ENCODE results near the gene EMP1.

The EMP1 gene

GRCh38 chr12:13210236-13211190 lies 14.0 kb downstream of the EMP1 start:
- intact Hi-C loops (cut with DNase I; ENCODE audit: low total_unique reads), result loop anchor here (5.0 to 10.0 kb wide), 4 partner anchors 113 to 376 kb away; no protein-coding TSS in a partner anchor
- no peaks in the 10 kb centered on the region for H3K27me3 ChIP-seq
- TF ChIP-seq CTCF (IDR thresholded peaks at IDR 0.05), result no peak
- peaks cover 0 to 27% (median 20%) of the 10 kb centered on the region in 4 donors for H3K4me1 ChIP-seq
- H3K9me3 ChIP-seq, result no peaks in the 10 kb centered on the region
- H3K36me3 ChIP-seq, result peaks cover 0 to 37% (median 35%) of the 10 kb centered on the region in 3 donors
- no peak for DNase-seq
- no peak overlapping the region for H3K27ac ChIP-seq
- no peak overlapping the region for H3K4me3 ChIP-seq

DNA sequence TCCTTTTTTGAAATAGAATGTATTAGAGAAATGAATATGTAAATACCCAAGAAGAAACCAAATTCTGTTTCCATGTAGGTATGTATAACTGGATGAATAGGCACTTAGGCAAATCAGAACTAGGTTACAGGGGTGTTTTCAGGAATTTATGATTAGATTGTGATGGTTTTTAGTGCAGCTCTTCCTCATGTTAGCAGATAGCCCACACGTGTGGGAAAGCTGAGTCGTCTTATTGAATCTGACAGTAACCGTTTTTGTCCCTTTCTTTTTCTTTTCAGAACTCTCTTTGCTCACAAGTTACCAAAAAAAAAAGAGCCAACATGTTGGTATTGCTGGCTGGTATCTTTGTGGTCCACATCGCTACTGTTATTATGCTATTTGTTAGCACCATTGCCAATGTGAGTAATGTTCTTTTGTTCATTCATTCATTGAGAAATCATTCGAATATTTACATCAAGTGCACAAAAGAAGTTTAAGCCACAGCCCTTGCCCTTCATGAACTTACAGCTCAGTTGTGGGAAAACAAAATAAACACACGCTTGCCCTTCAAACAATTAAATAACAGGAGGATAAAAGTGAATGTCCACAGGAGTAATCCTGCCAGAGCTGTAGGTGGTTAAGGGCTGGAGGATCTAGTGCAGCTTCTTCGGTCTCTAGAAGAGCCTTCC lies 14.8 kb downstream of the EMP1 start:
- no peak for DNase-seq
- Histone ChIP-seq H3K27me3 (no peaks in the 10 kb centered on the region), H3K36me3 (peaks cover 0 to 45% (median 43%) of the 10 kb centered on the region in 3 donors), H3K4me3 (no peak overlapping the region), H3K4me1 (peaks cover 0 to 21% (median 16%) of the 10 kb centered on the region in 4 donors), H3K27ac (no peak overlapping the region), H3K9me3 (no peaks in the 10 kb centered on the region)
- no peak for TF ChIP-seq CTCF (IDR thresholded peaks at IDR 0.05)
- intact Hi-C loops (cut with DNase I; ENCODE audit: low total_unique reads), result loop anchor here (5.0 to 10.0 kb wide), 4 partner anchors 114 to 377 kb away; no protein-coding TSS in a partner anchor

DNA sequence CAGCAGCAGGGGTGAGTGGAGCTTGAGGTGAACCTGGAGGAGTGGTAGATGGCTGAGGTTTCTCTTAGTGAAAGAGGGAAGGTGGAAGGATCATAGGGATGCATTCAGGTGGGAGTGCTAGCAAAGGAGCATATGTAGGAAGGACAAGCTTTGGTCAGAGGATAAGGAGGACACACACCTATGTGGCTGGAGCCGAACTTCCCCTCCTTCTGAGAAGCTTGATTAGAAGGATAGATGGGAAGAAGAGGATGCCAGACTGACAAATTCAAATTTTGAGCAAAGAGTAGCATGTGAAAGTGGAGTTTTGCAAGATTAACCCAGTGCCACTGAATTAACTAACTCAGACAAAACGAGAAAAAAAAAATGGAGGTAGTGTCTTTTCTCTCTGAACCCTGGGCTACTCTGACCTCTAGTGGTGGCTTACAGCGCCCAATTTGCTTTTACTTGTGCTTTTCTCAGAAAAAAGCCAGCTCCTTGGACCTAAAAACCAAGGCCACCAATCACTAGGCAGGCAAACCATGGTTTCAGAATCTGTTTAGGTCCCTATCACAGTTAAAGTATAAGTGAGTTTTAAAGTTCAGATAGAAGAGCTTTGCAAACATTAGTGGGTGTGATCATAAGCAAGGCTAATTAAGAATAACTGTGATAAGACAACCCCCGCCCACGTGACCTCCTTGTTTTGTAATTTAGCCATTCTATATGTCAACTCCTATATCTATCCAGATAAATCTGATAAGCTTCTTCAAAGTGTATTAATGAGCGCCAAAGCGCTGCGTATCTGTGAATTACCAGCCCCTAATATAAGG lies 15.5 kb downstream of the EMP1 start:
- Histone ChIP-seq H3K27ac (no peak overlapping the region), H3K4me3 (no peak overlapping the region), H3K4me1 (peaks cover 0 to 14% (median 13%) of the 10 kb centered on the region in 4 donors), H3K36me3 (peaks cover 0 to 53% (median 48%) of the 10 kb centered on the region in 3 donors), H3K27me3 (no peaks in the 10 kb centered on the region), H3K9me3 (no peaks in the 10 kb centered on the region)
- peak; percentile 77 to 78 for TF ChIP-seq CTCF (IDR thresholded peaks at IDR 0.05)
- DNase-seq, result peak in 1 of 2 donors; percentile 43
- intact Hi-C loops (cut with DNase I; ENCODE audit: low total_unique reads), result loop anchor here (5.0 to 10.0 kb wide), 4 partner anchors 115 to 377 kb away; no protein-coding TSS in a partner anchor

GRCh38 chr12:13215056-13215455 lies 18.5 kb downstream of the EMP1 start:
- Histone ChIP-seq H3K27me3 (no peaks in the 10 kb centered on the region), H3K36me3 (peaks cover 0 to 66% (median 53%) of the 10 kb centered on the region in 3 donors), H3K4me1 (peaks cover 0 to 8% (median 5%) of the 10 kb centered on the region in 4 donors), H3K27ac (no peak overlapping the region), H3K4me3 (no peak overlapping the region), H3K9me3 (no peaks in the 10 kb centered on the region)
- TF ChIP-seq CTCF (IDR thresholded peaks at IDR 0.05), result no peak
- intact Hi-C loops (cut with DNase I; ENCODE audit: low total_unique reads), result loop anchor here (10.0 kb wide), 1 partner anchor 380 kb away; no protein-coding TSS in a partner anchor
- DNase-seq, result no peak

GRCh38 chr12:13218641-13219040 lies 22.1 kb downstream of the EMP1 start:
- Histone ChIP-seq H3K4me1 (no peaks in the 10 kb centered on the region), H3K9me3 (no peaks in the 10 kb centered on the region), H3K4me3 (no peak overlapping the region), H3K27me3 (no peaks in the 10 kb centered on the region), H3K36me3 (peaks cover 0 to 48% (median 37%) of the 10 kb centered on the region in 3 donors), H3K27ac (no peak overlapping the region)
- DNase-seq, result no peak
- intact Hi-C loops (cut with DNase I; ENCODE audit: low total_unique reads), result loop anchor here (10.0 kb wide), 1 partner anchor 384 kb away; no protein-coding TSS in a partner anchor
- TF ChIP-seq CTCF (IDR thresholded peaks at IDR 0.05), result no peak
